GM10266 (cell line): ENCODE data around the gene HIGD1A.

Source experiments
- DNase-seq: peaks from one replicate; pipeline ENCODE4 v3.0.0; 2012; ENCODE audit errors: extremely low spot score
- CTCF ChIP-seq: IDR thresholded peaks from 2 replicates; pipeline ENCODE4 v1.5.1; 2012; ENCODE audit warnings: mild to moderate bottlenecking, low read depth; ENCODE audit not compliant: control insufficient read depth, insufficient read depth; ENCODE audit errors: missing control alignments

The HIGD1A gene

GRCh38 chr3:42752961-42753360 is 51.3 kb downstream of the HIGD1A start:
- DNase-seq = no peak
- TF ChIP-seq CTCF = no peak

- TF ChIP-seq CTCF = no peak
- DNase-seq = no peak
These were observed 51.8 kb downstream of the HIGD1A start for GRCh38 chr3:42752441-42752840.

GRCh38 chr3:42751609-42752008 is 52.7 kb downstream of the HIGD1A start:
- no peak for TF ChIP-seq CTCF
- no peak for DNase-seq

DNA sequence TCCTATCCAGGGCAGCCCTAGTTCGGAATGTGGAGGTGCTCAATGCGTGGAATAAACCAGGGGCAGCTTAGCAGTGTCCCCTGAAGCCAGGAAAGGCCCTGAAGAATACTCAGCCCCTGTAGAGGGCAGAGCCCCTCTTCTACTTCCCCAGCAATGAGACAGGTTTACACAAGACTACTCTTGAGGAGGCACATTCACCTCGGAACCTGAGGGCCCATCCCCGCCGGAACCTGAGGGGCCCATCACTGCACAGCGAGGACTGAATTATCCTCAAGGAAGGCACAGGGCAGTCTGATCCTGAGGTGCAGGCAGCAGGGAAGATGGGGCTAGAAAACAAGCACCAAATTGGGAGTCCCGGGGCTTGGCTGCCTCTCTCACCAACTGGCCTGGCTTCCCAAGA is 53.5 kb downstream of the HIGD1A start:
- TF ChIP-seq CTCF = no peak

GRCh38 chr3:42749753-42750231 is 54.5 kb downstream of the HIGD1A start:
- no peak for DNase-seq
- TF ChIP-seq CTCF = peak; percentile 47

More for the DNA sequence above, 53.5 kb downstream of the HIGD1A start:
- DNase-seq = no peak

DNA sequence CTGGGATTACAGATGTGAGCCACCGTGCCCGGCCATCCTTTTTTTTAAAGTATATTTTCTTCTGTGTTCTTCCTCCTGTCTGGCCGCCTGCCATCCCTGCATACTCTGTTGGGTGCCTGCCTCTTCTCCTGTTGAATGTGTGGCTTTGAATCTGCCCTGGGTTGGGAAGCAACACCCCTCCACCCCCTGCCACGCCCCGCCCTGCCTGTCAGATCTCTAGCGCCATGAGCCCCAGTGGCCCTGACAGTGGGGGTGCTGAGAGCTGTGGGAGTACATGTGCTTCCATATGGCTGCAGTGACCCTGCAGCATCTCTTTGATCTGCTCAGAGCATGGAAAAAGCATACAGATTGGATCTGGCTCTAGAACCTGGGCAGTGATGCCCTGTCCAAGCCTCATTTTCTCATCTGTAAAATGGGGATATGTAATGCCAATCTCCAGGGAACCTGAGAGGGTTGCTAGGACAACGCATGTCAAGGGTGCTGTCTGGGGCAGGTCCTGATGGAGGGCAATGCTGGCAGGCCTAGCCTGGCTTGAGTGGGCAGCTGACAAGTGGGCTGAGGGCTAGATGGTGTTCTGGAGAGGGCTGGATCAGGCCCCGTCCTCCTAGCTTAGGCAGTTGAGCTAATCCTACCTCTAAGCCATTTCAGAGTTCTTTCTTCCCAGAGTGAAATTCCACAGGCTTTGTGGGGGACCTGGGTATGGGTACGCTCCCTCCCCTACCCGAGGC is 55.1 kb downstream of the HIGD1A start:
- TF ChIP-seq CTCF = no peak
- DNase-seq = no peak

GRCh38 chr3:42747581-42747980 is 56.7 kb downstream of the HIGD1A start:
- no peak for TF ChIP-seq CTCF
- DNase-seq = no peak
